ENCODE data around the gene SPRR2D. TPM values are rescaled to one million over a fixed set of nuclear protein-coding genes. Genes with fewer than 3 reads are reported as not detected.

SPRR2D gene
- total and polyA plus RNA-seq, 2 of the 4 experiments (the other 2 are of a cell fraction), result not detected

DNA sequence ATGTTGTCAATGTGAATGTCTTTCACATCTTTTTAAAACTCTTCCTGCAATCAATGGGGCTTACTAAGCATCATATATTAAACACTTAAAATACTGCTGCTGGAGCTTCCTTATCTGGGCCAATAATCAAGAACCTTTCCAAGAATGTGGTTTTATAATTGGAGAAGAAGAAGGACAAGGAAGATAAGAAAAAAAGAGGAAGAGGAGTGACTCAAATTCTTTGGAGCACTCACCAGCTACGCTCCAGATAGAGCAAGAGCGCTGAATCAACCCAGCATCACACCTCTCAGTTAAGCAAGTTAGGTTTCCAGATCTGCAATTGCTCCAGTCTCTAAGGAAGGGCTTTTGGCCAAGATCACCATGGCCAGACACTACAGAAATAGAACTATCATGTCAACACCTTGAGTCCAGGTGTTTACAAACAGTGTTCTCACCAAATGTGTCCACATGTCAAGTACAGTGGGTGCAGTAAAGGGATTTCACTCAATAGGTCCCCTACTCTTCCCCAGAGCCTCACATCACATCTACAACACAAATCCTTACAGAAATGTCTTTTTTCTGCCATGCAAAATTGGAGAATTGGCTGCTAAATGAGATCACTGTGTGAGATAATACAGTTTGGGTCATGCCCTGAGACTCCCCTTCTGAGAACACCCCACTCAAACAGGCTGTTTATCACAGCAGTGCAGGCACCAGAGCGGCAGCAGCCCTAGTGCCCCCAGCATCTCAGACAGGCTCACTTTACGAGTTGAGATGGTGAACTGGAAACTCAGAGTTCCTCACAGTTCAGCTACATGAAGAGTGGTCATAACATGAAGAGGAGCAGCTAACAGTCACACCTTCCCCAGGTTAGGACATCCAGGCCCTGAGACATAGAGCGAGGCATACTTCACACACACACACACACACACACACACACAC, 32.1 kb upstream of the SPRR2D start:
- Histone ChIP-seq H3K4me3 (ENCODE audit: insufficient read depth, low read depth, low read length) (no peak overlapping the region), H4K8ac (ENCODE audit: low read depth in 2 of 2, low read length in 2 of 2) (no peak overlapping the region), H2AK9ac (replicated peaks; ENCODE audit: low read depth, low read length, poor library complexity) (no peak overlapping the region), H2BK5ac (ENCODE audit: low read depth, low read length, poor library complexity, severe bottlenecking) (no peak overlapping the region), H2BK15ac (ENCODE audit: low read depth, low read length) (no peak overlapping the region), H3K23ac (ENCODE audit: low read depth, low read length) (no peak overlapping the region), H3K36me3 (ENCODE audit: control insufficient read depth, insufficient read depth, low read length) (no peaks in the 10 kb centered on the region), H4K91ac (ENCODE audit: insufficient read depth, low read depth, low read length) (no peak overlapping the region), H2BK20ac (ENCODE audit: low read depth, low read length) (no peak overlapping the region), H3K9me1 (ENCODE audit: insufficient read depth, low read length) (no peaks in the 10 kb centered on the region), H4K5ac (ENCODE audit: low read depth, low read length) (no peak overlapping the region), H2AK5ac (ENCODE audit: low read depth, low read length) (no peak overlapping the region), H3K9ac (ENCODE audit: low read depth, low read length) (no peak overlapping the region), H3K79me1 (ENCODE audit: low read depth in 1 of 2, low read length in 2 of 2) (no peaks in the 10 kb centered on the region), H3K27me3 (ENCODE audit: control insufficient read depth, insufficient read depth, low read length) (no peaks in the 10 kb centered on the region), H3K4me2 (ENCODE audit: low read depth, low read length) (no peak overlapping the region), H3K18ac (ENCODE audit: low read depth, low read length) (no peak overlapping the region), H3K4me1 (ENCODE audit: control insufficient read depth, insufficient read depth, low read length) (no peaks in the 10 kb centered on the region), H2AFZ (replicated peaks; ENCODE audit: low read length, poor library complexity) (no peak overlapping the region), H3K4ac (ENCODE audit: low read depth, low read length) (no peak overlapping the region), H2BK120ac (ENCODE audit: low read depth, low read length) (no peak overlapping the region), H4K20me1 (ENCODE audit: insufficient read depth, low read length) (no peaks in the 10 kb centered on the region), H3K9me3 (ENCODE audit: control insufficient read depth, insufficient read depth, low read length) (no peaks in the 10 kb centered on the region), H3K14ac (replicated peaks; ENCODE audit: low read depth, low read length) (no peak overlapping the region), H3K56ac (ENCODE audit: extremely low read depth, insufficient read depth, low read length) (no peak overlapping the region), H3K27ac (ENCODE audit: insufficient read depth, low read length) (no peak overlapping the region)
- ChIA-PET CTCF (no interaction called here), POLR2A (ENCODE audit: unreplicated experiment) (no interaction called here)
- WGBS, 2 experiments (ENCODE audit: extremely low coverage in 2 of 2, insufficient read length in 1 of 2), result no CpG with 5 or more reads among the region's 5 CpGs
- in situ Hi-C loops (cut with MboI; ENCODE audit: low sequenced_read_pairs) (no loop called here), dilution Hi-C loops (cut with HindIII; ENCODE audit: low sequenced_read_pairs, unreplicated experiment) (no loop called here), intact Hi-C loops (cut with micrococcal nuclease) (no loop called here)
- DNase-seq (no peak), ATAC-seq (ENCODE audit: low read depth) (no peak)
- TF ChIP-seq BHLHE40 (IDR thresholded peaks at IDR 0.05; ENCODE audit: low read depth, low read length), result no peak
- TF ChIP-seq POLR2A (IDR thresholded peaks at IDR 0.05; ENCODE audit: low read depth, low read length), result no peak
- TF ChIP-seq MAFK (IDR thresholded peaks at IDR 0.05; ENCODE audit: low read depth, low read length), result no peak
- no peak for TF ChIP-seq RAD21 (IDR thresholded peaks at IDR 0.05; ENCODE audit: low read length)
- TF ChIP-seq RCOR1 (IDR thresholded peaks at IDR 0.05; ENCODE audit: insufficient replicate concordance, low read length), result no peak
- BruUV-seq (replicated peaks), result no TSS peak

All from IMR-90 (cell line).